ENCODE measurements around the gene MEGF10.

MEGF10 gene

GRCh38 chr5:127369796-127370195, 79.2 kb downstream of the MEGF10 start:
- DNase-seq (ENCODE audit: low spot score): no peak

GRCh38 chr5:127370631-127371030, 80.0 kb downstream of the MEGF10 start:
- no peak for DNase-seq (ENCODE audit: low spot score)

- no peak for DNase-seq (ENCODE audit: low spot score)
Observed at GRCh38 chr5:127373858-127374491, 83.4 kb downstream of the MEGF10 start.

- DNase-seq (ENCODE audit: low spot score): no peak
Observed at GRCh38 chr5:127375124-127375523, 84.5 kb downstream of the MEGF10 start.

- no peak for DNase-seq (ENCODE audit: low spot score)
Observed at GRCh38 chr5:127375544-127376091, 85.0 kb downstream of the MEGF10 start.

GRCh38 chr5:127377651-127378050, 87.1 kb downstream of the MEGF10 start:
- no peak for DNase-seq (ENCODE audit: low spot score)

- no peak for DNase-seq (ENCODE audit: low spot score)
Observed at GRCh38 chr5:127385936-127386335, 95.3 kb downstream of the MEGF10 start.

GRCh38 chr5:127386557-127386956, 96.0 kb downstream of the MEGF10 start:
- no peak for DNase-seq (ENCODE audit: low spot score)

GRCh38 chr5:127389601-127390000, 99.0 kb downstream of the MEGF10 start:
- no peak for DNase-seq (ENCODE audit: low spot score)

GRCh38 chr5:127392762-127393161, 102.2 kb downstream of the MEGF10 start:
- no peak for DNase-seq (ENCODE audit: low spot score)

GRCh38 chr5:127396490-127397155, 106.0 kb downstream of the MEGF10 start:
- DNase-seq (ENCODE audit: low spot score): no peak

- DNase-seq (ENCODE audit: low spot score): no peak
Observed at GRCh38 chr5:127398508-127398907, 107.9 kb downstream of the MEGF10 start.

GRCh38 chr5:127399068-127399467, 108.5 kb downstream of the MEGF10 start:
- no peak for DNase-seq (ENCODE audit: low spot score)

GRCh38 chr5:127400539-127400938, 109.9 kb downstream of the MEGF10 start:
- no peak for DNase-seq (ENCODE audit: low spot score)

GRCh38 chr5:127400946-127401670, 110.5 kb downstream of the MEGF10 start:
- no peak for DNase-seq (ENCODE audit: low spot score)

GRCh38 chr5:127402361-127402760, 111.8 kb downstream of the MEGF10 start:
- DNase-seq (ENCODE audit: low spot score): no peak

- no peak for DNase-seq (ENCODE audit: low spot score)
Observed at GRCh38 chr5:127404190-127404589, 113.6 kb downstream of the MEGF10 start.

GRCh38 chr5:127406326-127407121, 115.9 kb downstream of the MEGF10 start:
- no peak for DNase-seq (ENCODE audit: low spot score)

- DNase-seq (ENCODE audit: low spot score): no peak
Observed at GRCh38 chr5:127409246-127409917, 118.8 kb downstream of the MEGF10 start.

- no peak for DNase-seq (ENCODE audit: low spot score)
Observed at GRCh38 chr5:127409921-127410675, 119.5 kb downstream of the MEGF10 start.

GRCh38 chr5:127410959-127411358, 120.4 kb downstream of the MEGF10 start:
- no peak for DNase-seq (ENCODE audit: low spot score)

Measured in COLO829 (cell line).